NCI-H146 treated with DMSO at 0.1 percent for 48 hours (cell line): ENCODE measurements around the gene EFNA2.
A peak's percentile ranks its signal among the peaks of the same experiment; 100 is the strongest.
"Not testable (repeated sequence)": the region's sequence is repeated elsewhere in the genome, so short reads cannot be mapped to it uniquely, and the experiment has no call there.

Experiments
- DNase-seq: peaks from one replicate; lab custom pipeline; 2025; ENCODE audit not compliant: unreplicated experiment; lab: John Stamatoyannopoulos, UW

EFNA2 gene

DNA sequence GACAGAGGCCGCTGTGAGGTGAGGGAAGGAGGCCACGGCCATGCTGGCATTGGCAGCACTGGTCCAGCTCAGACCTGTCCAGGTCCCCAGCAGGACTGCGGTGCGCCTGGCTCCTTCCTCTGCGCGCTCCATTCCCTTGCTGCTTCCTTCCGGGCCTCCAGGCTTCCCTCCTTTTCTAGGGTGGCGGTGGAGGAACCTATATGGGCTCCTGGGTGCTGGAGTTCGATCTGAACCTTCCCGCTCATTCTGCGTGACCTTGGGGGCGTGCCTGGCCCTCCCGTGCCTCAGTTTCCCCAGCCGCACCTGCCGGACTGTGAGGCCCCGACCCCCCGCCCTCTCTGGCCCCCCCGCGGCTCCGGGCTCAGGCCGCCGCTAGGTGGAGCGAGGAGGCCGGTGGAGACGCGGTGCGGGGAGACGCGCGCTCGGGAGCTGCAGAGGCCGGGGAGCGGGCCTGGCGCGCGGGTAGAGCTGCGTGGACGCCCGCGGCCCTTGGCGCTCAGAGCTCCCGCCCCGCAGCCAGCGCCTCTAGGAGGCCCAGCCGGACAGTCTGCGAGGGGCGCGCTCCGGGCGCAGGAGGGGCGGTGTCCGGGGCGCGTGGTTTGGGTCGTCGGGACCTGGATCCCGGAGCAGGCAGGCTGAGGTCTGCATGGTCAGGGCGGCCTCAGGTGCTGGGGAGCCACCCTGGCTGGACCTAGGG lies 29.9 kb downstream of the EFNA2 start:
- no peak for DNase-seq

GRCh38 chr19:1316466-1316865 lies 30.8 kb downstream of the EFNA2 start:
- DNase-seq: no peak

DNA sequence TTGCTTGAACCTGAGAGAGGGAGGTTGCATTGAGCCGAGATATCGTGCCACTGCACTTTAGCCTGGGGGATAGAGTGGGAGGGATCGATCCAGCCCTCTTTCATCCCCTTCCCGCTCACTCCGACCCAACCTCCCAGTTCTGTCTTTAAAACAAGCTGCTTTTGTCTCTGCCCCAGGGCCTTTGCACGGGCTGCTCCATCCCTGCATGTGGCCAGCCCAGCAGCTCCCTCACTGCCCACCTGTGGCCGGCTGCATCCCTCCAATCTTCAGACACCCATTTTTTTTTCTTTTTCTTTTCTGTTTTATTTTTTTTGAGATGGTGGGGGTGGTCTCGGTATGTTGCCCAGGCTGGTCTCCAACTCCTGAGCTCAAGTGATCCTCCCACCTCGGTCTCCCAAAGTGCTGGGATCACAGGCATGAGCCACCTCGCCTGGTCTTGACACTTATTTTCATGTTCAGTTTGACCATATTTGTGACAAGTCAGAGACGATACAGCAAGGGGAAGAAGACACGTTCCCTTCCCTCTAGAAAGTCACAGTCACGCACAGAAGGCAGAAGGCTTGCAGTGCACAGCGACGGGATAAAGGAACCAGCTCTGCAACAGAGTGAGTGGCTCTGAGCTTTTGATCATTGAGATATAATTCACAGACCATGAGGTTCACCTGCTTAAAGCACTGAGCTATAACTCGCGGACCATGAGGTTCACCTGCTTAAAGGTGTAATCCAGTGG lies 31.8 kb downstream of the EFNA2 start:
- DNase-seq: no peak

- no peak for DNase-seq
Observed at GRCh38 chr19:1318678-1319471, 33.2 kb downstream of the EFNA2 start.

- not testable (repeated sequence) for DNase-seq
Observed at GRCh38 chr19:1320282-1320650, 34.6 kb downstream of the EFNA2 start.

GRCh38 chr19:1321539-1321938 lies 35.9 kb downstream of the EFNA2 start:
- no peak for DNase-seq

GRCh38 chr19:1322198-1322981 lies 36.7 kb downstream of the EFNA2 start:
- no peak for DNase-seq

DNA sequence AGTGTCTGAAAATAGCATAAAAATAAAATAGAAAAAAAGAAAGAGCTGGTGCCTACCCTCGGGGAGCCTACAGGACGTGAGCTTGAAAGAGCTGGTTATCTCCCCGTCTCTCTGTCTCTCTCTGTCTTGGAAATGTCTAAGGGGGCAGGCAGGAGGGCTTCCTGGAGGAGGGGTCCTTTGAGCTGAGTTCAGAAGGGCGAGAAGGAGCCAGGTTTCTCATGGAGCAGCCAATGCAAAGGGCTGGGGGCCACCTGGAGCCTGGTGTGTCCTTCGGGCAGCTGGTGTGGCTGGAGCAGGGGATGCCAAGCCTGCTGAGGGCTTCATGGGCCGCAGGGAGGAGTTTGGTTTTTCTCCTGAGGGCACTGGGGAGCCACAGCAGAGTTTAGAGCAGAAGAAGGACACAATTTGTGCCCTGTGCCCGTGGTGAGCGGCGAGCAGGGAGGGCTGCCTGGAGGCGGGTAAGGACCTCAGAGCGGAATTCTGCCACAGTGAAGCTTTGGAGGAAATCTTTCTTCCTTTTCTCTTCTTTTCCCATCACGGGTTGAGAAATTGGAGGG lies 38.7 kb downstream of the EFNA2 start:
- DNase-seq: no peak

- DNase-seq: peak; percentile 57
Observed at GRCh38 chr19:1324806-1325567, 39.3 kb downstream of the EFNA2 start.

- no peak for DNase-seq
Observed at GRCh38 chr19:1325568-1326294, 40.1 kb downstream of the EFNA2 start.

DNA sequence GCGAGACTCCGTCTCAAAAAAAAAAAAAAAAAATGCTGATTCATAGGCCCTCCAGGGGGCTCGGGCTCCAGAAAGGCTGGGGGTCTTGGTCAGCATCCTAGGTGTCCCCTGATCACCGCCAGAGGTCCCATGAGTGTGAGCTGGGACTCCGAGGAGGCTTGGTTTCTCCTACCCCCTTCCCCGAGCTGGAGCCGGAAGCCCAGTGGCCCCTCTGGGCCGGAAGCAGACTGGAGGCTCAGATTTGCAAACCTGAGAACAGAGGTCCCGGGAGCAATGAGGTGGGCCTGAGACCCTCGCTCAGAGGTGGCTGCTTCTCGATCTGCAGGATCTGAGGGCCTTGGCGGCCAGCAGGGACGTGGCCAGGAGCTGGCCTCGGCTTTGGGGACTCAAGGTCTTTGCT lies 41.5 kb downstream of the EFNA2 start:
- no peak for DNase-seq

GRCh38 chr19:1332208-1332607 lies 46.5 kb downstream of the EFNA2 start:
- not testable (repeated sequence) for DNase-seq

GRCh38 chr19:1336079-1336684 lies 50.5 kb downstream of the EFNA2 start:
- no peak for DNase-seq

DNA sequence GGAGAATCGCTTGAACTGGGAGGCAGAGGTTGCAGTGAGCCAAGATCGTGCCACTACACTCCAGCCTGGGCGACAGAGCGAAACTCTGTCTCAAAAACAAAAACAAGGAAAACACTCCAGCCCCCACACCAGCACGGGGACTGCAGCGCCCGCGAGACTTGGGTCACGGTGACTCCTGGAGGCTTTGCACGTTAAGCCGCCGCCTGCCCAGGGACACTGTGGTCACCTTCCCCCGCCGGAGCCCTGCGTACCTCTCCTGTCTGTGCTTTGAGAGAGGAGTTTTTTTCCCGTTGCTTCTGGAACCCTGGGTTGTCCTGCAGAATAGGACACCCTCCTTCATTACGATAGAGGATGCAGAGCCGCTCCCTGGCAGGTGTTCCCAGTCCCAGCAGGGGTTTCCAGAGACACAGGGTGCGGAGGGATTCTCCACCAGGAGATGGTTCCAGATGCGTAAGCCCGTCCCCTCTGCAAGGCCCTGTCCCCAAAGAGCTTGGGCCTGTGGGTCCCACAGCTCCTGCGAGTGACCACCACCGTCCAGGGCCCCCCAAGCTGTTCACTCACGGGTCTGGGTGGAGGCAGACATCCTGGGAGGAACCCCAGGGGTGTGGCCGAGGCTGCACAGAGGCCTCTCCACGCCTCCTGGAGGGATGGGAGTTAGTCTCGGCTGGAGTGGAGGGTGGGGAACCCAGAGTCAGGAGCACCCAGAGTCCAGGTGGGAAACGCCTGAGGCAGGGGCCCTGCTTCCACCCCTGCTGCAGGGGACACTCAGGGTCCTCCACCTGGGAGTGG lies 55.2 kb downstream of the EFNA2 start:
- DNase-seq: no peak

DNA sequence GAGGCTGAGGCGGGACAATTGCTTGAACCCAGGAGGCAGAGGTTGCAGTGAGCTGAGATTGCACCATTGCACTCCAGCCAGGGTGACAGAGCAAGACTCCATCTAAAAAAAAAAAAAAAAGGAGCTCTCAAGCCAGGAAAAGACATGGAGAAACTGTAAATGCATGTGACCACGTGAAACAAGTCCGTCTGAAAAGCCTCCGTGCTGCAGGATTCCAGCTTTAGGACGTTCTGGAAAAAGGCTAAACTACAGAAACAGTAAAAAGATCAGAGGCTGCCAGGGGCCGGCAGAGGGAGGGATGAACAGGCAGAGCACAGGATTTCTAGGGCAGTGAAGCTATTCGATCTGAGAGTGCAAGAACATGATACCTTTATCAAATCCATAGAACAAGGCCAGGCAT lies 57.4 kb downstream of the EFNA2 start:
- no peak for DNase-seq

DNA sequence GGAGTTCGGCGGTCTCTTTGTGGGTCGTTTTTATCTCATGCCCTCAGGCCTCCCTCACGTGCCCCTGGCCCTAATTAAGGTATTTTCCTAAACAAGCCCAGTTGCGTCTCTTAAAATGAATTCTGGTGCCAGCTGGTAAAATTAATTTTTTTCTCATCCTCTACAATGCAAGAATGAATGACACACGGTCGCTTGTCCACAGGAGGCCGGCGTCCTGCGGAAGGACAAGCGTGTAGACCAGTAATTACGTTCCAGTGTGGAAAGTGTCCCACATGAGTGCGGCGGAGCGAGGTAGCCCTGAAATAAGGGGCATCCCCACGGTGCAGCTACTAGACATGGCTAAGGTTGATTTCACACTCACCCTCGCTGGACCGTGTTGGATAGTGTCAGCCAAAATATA lies 63.5 kb downstream of the EFNA2 start:
- no peak for DNase-seq

DNA sequence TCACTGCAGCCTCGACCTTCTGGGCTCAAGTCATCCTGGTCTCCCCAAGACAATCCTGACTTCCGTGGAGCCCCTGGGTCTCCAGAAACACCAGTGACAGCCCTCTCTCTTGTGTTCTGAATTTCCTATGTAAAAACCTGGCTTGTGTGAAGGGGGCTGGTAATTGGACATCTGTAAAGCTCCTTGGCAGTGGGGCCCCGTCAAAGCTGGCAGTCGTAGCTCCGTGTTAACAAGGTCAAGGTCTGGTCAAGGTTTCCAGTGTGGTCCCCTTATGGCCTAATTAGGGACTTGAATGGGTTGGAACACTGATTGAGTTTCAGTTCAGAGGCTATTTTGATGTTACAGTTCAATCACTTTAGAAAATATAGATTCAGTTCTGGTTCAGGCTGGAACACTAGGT lies 65.2 kb downstream of the EFNA2 start:
- DNase-seq: no peak
